Hematopoietic multipotent progenitor cell treated with erythropoietin and hydrocortisone succinate and interleukin-3 and kit ligand, for 8 days (in vitro differentiated cells): ENCODE measurements around the gene MAP7.
"Not testable (repeated sequence)": the region's sequence is repeated elsewhere in the genome, so short reads cannot be mapped to it uniquely, and the experiment has no call there.

Source experiments
- DNase-seq: peaks from one replicate; pipeline ENCODE4 v3.0.0-alpha.2; 2015

Gene MAP7

DNA sequence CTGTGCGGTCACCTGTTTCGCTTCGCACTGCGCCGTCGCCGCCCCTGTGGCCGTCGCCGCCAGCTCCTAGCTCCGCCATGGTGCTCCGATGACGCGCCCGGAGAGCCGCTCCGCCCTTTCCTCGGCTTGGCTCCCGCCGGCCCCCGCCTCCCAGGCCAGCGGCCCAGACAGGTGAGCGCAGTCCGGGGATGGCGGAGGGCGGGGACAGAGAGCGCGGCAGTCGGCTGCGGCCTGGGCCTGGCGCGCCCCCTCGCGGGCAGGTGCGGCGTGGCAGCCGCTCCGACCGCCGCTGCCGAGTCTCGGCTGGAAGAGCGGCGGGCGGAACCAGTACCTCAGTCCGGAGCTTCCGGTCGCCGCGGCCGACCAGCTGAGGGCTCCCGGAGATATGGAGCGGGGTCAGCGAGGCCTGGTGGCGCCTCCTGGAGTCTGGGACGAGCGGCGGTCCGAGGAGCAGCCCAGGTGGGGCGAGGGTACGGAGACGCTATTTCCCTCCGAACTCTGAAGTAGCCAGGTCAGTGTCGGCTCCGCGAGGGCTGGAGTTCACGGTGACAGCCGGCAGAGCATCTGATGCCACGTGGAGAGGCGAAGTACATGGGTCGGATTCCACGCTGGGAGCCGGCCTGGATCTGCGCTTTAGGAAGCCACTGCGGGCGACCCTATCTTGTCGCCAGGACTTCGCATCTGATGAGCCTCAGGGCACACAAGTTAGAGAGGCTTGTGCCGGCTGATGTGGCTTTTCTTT is at the start of gene MAP7:
MAP7 (minus strand) TSS at position 93 of the 742 bp plus-strand sequence; CDS start at position 79, 14 bp downstream.
- peak; percentile 38 for DNase-seq

DNA sequence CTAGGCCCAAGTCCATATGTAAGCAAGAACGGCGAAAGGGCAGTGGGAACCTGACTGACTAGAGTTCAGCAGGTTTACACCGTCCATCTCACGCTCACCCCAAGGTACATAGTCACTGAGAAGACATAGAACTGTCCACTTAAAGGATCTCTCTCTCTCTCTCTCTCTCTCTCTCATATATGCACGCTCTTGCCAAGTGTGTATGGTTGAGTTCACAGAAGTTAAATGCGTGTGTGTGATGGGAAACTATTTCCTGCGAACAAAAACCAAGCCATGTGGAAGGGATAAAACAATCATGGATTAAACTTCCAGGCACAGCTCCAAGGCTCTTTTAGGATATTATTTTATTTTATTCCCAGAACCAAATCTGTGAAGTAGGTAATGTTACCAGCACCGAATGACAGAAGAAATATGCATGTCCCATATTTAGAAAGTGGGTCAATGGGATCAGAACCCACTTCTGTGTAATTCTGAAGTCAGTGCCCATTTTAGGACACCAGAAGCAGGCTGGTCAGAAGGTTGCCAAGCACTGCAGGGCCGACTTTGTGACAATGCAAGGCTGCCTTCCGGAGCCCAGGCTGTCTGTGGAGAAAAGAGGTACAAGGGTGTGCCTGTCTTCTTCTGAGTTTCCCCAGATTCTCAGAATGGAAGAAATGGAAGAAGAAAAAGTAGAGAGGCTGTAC is 49.2 kb upstream of the MAP7 start:
- DNase-seq = no peak

DNA sequence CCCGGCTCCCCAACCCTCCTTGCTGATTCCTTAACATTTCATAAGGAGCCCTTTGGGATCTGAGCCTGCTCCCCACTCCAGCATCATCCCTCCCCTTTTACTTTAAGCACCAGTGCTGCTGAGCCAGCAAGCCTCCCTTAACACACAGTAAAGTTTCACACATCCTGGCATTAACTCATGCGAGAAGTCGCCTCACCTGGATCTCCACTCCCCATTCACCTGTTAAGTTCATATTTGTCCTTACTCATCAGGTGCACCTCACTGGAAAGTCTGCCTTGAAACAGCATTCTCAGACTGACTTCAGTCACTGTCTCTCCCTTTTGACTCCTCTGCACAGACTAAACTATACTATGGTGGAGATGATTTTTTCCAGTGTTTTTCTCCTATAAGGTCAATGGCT is 47.8 kb upstream of the MAP7 start:
- DNase-seq = no peak

DNA sequence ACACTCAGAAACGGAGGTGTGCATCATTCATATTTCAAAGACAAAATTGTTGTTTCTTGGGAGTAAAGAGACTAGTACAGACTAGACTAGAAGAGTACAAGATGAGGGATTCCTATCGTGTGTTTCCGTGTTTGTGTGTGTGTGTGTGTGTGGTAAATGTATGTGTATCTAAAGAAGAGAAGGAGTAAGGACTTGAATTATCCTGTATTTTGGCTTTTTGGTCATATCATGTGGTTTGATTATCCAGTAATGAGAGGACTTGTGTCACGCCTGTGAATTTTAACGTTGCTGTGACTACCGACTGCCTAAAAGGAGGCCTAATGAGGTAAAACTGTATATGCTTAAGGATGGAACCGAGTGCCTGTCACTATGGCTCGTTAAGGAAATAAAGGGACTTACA is 44.4 kb upstream of the MAP7 start:
- DNase-seq = no peak

DNA sequence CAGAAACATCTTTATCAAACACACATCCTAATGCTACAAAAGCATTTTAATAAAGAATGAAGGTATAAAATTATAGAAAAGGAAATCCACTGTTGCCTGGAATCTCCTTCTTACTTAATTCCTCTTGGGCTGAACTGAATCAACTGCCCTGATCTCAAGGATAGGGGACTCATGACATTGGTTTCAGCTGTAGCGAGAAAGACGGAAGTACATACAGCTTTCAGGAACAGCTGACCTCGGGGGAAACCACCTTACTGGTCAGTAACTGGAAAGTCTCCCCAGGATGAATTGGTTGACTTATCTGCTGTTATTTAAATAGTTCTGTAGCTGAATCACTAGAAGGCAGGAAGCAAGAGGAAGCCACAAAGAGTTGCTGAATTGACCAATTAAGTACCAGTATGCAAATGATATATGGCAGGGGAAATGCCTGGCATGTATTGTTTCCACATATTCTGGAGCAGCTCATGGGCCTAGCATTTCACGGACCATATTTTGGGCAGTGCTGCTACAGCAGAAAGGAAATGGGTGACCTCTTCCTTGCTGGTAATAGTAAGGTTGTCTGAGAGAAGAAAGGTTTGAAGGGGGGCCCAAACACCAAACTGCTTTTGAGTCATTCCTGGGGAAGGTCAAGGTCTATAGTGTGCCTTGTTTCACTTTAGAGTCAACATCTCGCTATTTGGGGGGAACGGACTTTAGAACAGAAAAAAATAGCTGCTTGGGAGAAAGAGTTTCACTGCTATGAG is 43.7 kb upstream of the MAP7 start:
- peak; percentile 69 for DNase-seq

DNA sequence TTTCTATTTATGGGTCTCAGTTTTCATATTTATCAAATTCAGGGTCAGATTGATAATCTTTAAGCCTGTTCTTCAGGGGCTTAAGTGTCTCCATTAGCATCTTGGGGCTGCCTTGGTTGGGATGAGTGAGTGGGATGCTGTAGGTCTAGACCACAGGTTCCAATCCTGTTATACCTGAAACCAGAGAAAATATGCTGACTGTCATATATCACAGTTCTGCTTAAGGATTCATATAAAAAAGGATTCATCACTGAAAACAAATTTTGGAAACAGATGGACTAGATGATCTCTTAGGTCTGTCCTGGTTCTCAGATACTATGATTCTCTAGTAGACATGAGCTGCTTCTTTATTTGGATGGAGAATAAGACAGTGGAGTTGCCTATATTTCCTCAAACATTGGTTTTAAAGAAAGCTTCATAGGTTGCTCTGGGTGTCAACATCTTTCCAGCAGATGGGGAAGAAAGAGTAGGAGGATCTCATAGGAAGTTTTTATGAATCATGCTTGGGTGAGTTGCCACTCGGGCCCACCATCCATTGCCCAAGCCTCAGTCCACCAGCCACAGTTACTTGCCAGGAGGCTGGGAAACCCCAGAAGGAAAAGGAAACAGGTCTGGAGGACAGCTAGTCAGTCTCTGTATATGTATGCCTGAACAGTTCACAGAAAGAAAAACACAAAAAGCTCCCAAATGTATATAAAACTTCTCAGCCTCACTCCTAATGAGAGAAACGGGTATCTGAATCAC is 42.9 kb upstream of the MAP7 start:
- DNase-seq = no peak

DNA sequence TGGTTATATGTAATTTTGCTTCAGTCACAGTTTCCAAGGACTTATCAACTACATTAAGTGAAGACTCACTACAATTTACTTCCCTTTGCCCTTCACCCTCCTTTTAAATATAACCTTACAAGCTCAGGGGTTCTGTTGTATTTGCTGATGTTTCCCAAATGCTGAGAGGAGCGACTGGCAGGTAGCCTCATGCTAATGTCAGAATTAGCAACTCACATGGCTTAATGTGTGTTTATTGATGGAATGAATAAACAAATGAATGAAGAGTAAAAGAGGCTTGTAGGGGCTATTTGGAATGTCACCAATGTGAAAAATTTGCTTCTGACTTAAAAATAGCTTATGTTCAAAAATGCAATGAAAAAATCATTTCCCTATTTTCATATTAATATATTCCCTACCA is 41.4 kb upstream of the MAP7 start:
- no peak for DNase-seq

DNA sequence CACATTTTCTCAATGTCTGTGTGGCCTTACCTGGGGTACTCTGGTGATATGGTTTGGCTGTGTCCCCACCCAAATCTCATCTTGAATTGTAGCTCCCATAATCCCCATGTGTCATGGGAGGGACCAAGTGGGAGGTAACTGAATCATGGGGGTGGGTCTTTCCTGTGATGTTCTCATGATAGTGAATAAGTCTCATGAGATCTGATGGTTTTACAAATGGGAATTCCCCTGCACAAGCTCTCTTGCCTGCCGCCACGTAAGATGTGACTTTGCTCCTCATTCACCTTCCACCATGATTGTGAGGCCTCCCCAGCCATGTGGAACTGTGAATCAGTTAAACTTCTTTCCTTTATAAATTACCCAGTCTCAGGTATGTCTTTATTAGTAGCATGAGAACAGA is 40.6 kb upstream of the MAP7 start:
- not testable (repeated sequence) for DNase-seq

DNA sequence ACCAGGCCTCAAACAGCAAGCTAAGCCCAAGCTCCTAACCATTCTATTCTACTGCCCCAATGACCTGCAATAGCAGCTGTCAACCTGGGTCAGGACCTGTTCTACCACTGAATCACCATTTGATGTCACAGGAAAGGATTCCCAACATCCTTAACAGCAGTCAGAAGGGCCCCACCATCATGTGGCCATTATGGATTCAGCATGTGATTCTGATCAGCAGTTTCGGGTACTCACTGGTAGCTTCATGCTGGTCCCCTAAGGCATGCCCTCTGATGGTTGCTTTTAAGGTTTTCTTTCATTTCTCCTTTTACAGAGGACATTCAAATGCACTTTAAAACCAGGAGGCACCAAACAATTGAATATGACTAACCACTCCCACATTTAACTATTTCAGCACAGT is 37.3 kb upstream of the MAP7 start:
- DNase-seq = no peak

DNA sequence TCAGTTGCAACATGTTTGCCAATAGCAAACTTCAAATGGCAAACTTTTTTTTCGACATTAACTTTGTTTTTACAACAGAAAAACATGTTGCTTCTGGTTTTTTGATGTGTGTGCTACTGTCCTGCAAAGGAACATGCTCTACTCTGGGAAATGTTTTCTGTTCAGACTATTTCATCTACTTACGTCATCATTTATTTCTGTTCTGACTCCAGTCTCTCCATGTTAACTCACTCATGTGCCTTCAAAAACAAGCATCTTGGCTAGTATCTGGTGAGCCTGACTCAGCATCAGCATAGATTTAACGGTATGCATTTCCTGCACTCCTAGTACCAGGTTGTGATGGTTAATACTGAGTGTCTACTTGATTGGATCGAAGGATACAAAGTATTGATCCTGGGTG is 36.1 kb upstream of the MAP7 start:
- no peak for DNase-seq

DNA sequence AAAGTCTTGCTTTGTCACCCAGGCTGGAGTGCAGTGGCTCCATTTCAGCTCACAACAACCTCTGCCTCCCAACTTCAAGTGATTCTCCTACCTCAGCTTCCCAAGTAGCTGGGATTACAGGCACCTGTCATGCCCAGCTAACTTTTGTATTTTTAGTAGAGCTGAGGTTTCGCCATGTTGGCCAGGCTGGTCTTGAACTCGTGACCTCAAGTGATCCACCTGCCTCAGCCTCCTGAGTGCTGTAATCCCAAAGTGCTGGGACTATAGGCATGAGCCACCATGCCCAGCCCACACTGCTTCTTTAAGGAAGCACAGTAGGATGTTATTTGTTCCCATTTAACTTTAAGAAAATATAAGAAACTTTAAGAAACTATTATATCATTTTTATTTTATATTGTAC is 35.3 kb upstream of the MAP7 start:
- not testable (repeated sequence) for DNase-seq

DNA sequence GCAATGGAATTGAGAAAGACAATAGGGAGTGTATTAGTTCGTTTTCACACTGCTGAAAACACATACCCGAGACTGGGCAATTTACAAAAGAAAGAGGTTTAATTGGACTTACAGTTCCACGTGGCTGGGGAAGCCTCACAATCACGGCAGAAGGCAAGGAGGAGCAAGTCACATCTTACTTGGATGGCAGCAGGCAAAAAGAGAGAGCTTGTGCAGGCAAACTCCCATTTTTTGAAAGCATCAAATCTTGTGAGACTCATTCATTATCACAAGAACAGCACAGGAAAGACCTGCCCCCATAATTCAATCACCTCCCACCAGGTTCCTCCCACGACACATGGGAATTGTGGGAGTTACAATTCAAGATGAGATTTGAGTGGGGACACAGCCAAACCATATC is 34.1 kb upstream of the MAP7 start:
- not testable (repeated sequence) for DNase-seq

DNA sequence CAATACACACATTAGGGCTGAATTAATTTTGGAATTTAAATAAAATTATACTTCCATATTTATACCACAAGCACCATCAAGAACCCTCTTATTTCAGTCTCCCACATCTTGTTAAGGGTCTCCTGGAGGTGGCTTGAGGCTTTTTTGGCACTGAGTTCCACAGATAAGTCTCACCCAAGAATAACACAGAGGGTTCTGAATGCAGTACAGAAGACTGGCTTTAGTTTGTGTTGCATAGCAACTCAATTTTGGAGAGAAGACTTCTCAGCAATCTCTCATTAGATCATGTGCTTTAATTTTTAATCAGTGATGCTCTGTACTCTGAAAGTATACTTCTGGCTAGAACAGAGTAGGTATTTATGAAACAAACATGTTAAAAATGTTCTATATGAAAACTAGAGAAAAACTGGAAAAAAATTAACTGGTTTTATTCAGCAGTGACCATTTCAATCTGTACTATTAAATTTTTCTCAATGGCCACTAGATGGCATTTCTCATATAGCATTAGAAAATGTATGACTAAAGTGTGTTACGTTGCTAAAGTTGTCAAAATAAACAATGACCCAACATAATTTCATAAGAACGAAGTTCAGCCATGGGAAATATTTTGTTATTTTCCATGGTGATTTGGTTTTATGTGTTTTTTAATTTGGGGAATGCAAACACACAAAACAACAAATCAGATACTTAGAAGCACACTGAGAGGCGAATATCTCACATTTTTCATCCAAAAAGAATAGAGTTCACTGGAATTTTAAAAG is 32.7 kb upstream of the MAP7 start:
- peak; percentile 61 for DNase-seq

DNA sequence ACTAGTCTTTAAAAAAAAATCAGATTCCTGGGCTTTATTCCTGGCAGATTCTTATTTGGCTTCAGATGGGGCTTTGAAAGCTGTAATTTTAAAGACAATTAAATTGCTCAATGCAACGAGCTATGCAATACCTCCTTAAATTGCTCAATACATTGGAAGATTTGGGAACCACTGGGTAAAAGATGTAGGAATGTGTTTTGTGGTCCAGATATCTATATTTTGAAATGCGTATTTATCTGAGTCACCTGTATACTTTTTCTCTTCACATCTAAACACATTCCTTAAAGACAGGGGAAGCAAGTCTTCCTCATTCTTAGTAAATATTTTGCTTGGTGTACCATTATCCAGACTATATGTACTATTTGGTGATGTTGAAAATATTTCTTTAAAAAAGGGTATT is 29.6 kb upstream of the MAP7 start:
- DNase-seq = no peak

DNA sequence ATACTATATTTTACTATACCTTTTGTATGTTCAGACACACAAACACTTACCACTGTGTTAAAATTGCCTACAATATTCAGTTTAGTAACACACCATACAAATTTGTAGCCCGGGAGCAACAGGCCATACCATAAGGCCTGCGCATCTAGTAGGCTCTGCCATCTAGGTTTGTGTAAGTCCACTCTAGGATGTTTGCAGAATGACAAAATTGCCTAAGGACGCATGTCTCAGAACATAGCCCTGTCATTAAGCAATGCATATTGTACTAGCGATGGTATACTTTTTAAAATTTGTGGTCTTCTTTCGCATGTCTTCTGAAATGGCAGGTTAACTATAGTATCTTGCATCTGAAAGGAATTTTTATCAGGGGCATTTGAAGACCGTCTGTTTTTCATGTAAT is 26.6 kb upstream of the MAP7 start:
- DNase-seq = no peak

DNA sequence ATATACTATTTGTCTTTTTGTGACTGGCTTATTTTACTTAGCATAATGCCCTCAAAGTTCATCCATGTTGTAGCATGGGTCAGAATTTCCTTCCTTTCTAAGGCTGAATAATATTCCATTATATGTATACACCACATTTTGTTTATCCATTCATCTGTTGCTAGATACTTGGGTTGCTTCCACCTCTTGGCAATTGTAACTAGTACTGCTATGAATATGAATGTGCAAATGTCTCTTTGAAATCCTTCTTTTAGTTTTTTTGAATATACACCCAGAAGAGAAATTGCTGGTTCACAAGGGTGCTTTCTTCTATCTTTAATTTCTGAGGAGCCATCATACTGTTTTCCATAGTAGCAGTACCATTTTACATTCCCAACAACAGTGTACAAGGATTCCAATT is 21.3 kb upstream of the MAP7 start:
- no peak for DNase-seq

DNA sequence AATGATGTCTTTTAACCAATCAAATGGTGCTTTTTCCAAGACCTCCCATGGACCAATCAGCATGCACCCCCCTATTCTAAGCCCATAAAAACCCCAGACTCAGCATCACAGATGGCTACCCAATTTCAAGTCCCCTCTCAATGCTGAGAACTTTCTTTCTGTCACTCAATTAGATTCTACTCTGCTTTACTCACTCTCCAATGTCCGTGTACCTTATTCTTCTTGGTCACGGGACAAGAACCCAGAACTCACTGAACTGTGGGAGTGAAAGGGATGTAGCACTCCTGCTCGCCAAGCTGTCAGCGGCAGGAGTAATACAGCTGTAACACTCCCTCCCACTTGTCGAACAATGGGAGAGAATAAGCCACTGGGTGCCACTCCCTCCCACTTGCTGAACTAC is 20.8 kb upstream of the MAP7 start:
- no peak for DNase-seq

DNA sequence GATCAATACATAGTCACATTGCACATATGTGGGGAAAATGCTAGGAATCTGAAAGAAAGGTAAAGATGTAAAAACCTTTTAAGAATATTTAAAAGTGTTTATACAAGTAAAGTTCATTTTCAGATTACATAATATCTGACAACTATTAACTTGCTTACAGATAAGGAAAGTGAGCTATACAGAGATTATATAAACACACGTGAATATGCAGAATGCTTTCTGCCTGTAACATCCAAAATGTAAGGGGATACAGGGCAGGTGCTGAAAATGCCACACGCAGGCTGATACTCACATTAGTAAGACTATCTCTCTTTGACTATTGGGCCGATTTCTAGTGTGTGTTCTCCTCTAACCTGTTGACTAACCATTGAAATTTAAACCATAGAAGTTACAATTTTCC is 17.9 kb upstream of the MAP7 start:
- DNase-seq = no peak

DNA sequence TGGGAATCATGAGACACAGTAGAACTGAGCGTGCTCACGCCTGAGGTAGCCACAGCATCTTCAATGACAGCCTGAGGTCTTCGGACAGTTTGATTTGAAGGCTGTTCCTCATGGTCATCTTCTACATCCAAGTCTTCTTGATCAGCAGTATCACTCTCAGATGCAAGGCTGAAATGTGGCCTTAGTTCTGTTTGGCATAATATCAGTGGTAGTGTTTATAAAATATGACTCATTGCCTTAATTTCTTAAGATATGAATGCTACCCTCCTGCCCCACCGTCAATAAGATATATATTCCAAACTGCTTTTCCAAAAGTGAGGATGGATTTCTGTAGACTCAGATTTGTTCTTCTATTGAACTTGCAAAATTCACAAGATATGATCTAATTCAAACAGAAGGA is 17.5 kb upstream of the MAP7 start:
- DNase-seq = no peak

DNA sequence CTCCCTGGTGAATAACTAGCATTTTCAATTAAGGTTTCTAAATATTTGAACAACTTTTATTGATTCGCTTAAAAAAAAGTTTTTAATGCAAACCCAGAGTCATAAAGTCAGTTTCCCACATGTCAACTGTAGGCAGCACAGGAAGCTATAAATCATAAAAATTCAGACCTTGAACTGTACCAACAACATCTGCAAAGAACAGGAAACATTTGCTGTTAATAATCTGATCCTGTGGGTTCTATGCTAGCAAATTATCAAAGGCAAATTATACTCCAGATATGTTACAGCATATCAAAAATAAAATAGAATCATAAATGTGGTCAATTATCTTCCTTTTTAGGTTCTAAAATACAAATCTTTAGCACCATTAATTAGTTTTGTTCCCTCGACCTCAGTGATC is 16.6 kb upstream of the MAP7 start:
- no peak for DNase-seq

DNA sequence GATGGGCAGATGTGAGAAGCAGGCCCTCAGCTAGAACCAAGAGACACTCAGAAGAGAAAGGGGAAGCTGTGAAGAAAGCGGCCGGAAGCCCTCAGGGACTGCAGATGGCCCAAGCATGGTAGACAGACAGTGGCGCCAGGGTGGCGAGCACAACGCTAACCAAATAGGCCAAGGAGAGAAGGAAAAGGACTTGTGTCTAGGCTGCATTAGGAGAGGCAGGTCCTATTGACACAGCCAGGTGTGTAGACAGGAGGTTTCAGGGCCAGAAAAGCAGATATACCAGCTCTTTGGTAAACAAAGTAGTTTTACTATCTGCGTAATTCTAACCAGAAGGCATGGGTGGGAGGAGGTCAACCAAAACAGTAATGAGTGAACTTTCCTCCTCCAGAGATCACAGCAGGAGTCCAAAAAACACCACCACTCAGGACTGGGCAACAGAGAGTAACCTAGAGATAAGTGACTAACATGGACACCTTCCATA is 15.8 kb upstream of the MAP7 start:
- DNase-seq = no peak

DNA sequence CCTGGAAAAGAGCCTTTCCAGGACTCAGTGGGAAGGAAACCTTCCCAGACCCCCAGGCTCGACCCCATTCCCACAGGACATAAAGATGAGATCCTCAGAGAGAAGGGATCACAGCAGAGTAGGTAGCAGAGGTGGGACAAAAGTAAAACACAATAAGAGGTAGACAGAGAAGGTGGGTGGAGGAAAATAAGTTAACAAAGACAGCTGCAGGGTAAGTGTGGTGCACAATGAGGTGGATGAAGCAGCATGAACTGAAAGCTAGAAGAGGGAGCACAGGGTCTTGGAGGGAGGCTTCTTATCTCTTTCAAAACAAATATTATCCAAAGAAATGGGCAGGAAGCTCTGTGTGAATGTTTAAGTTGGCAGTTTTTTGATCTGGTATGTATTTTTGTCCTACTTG is 14.0 kb upstream of the MAP7 start:
- DNase-seq = no peak
